GM23248 (cell line): ENCODE data around the gene ZBTB45.

Experiments used
- EZH2 ChIP-seq: fragments of 200-600 bp; sonication (generic); IDR thresholded peaks from 2 replicates; pipeline ENCODE4 v1.6.1; 2018; ENCODE audit warnings: antibody characterized with exemption, mild to moderate bottlenecking; ENCODE audit not compliant: insufficient read depth, poor library complexity, severe bottlenecking
- EZH2phosphoT487 ChIP-seq: fragments of 200-600 bp; sonication (generic); IDR thresholded peaks from 2 replicates; pipeline ENCODE4 v1.6.1; 2018; ENCODE audit warnings: antibody characterized with exemption, moderate library complexity, mild to moderate bottlenecking, low read depth; ENCODE audit not compliant: insufficient read depth

GRCh38 chr19:58519355-58520256 lies at the start of gene ZBTB45:
- TF ChIP-seq EZH2 (no peak), EZH2phosphoT487 (no peak)
